ENCODE results near the gene TEDDM1. TPM values are rescaled to one million over a fixed set of nuclear protein-coding genes. Genes with fewer than 3 reads are reported as not detected.

TEDDM1 gene
- total and polyA plus RNA-seq, 2 donors (not counting 3 experiments of a cell fraction or from before 2014, with no cell fraction given) = not detected

GRCh38 chr1:182367926-182368325 is 32.5 kb downstream of the TEDDM1 start:
- ChIA-PET CTCF (interaction anchor here (1.5 kb wide), 1 partner anchor 29 kb away, joined by 4 read pairs; no protein-coding TSS in a partner anchor), POLR2A (no interaction called here)
- no peak for TF ChIP-seq EZH2 (IDR thresholded peaks at IDR 0.05; ENCODE audit: borderline replicate concordance, low read depth, low read length, severe bottlenecking)
- TF ChIP-seq GATA2 (IDR thresholded peaks at IDR 0.05; ENCODE audit: insufficient read depth, insufficient read length, low read depth, low read length) = no peak
- TF ChIP-seq, protein P1, sequence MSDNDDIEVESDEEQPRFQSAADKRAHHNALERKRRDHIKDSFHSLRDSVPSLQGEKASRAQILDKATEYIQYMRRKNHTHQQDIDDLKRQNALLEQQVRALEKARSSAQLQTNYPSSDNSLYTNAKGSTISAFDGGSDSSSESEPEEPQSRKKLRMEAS (IDR thresholded peaks at IDR 0.05; ENCODE audit: insufficient read depth, insufficient read length) = no peak
- TF ChIP-seq, protein P2, sequence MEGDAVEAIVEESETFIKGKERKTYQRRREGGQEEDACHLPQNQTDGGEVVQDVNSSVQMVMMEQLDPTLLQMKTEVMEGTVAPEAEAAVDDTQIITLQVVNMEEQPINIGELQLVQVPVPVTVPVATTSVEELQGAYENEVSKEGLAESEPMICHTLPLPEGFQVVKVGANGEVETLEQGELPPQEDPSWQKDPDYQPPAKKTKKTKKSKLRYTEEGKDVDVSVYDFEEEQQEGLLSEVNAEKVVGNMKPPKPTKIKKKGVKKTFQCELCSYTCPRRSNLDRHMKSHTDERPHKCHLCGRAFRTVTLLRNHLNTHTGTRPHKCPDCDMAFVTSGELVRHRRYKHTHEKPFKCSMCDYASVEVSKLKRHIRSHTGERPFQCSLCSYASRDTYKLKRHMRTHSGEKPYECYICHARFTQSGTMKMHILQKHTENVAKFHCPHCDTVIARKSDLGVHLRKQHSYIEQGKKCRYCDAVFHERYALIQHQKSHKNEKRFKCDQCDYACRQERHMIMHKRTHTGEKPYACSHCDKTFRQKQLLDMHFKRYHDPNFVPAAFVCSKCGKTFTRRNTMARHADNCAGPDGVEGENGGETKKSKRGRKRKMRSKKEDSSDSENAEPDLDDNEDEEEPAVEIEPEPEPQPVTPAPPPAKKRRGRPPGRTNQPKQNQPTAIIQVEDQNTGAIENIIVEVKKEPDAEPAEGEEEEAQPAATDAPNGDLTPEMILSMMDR (IDR thresholded peaks at IDR 0.05; ENCODE audit: extremely low read depth in 1 of 2, insufficient read depth in 1 of 2, low read depth in 1 of 2, low read length in 2 of 2) = no peak
- no peak for TF ChIP-seq JUN (IDR thresholded peaks at IDR 0.05; ENCODE audit: borderline replicate concordance, insufficient read depth, insufficient read length, low read depth)
- no peak for TF ChIP-seq POLR2A (IDR thresholded peaks at IDR 0.05; ENCODE audit: low read depth, low read length)
- TF ChIP-seq POLR2AphosphoS5 (IDR thresholded peaks at IDR 0.05; ENCODE audit: insufficient read depth, low read depth, low read length) = no peak
- TF ChIP-seq FOS (IDR thresholded peaks at IDR 0.05; ENCODE audit: borderline replicate concordance, insufficient read depth, low read length) = no peak
- no peak for TF ChIP-seq MYC (IDR thresholded peaks at IDR 0.05; ENCODE audit: low read depth, low read length)
- H3K4me1 ChIP-seq (ENCODE audit: control insufficient read depth, extremely low read depth, insufficient read depth, low read length) = no peaks in the 10 kb centered on the region
- H3K27me3 ChIP-seq (ENCODE audit: control insufficient read depth in 2 of 2, insufficient read depth in 2 of 2, low read length in 2 of 2) = peaks cover 0 to 5% of the 10 kb centered on the region in 2 experiments
- H3K4me2 ChIP-seq (ENCODE audit: insufficient read depth, low read length) = no peak overlapping the region
- no peak for FAIRE-seq
- DNase-seq (ENCODE audit: low read depth, low spot score) = no peak
- H3K9me1 ChIP-seq (replicated peaks; ENCODE audit: control insufficient read depth, extremely low read depth, insufficient read depth, low read length) = no peaks in the 10 kb centered on the region
- no peaks in the 10 kb centered on the region for H4K20me1 ChIP-seq (replicated peaks; ENCODE audit: control insufficient read depth, extremely low read depth, insufficient read depth, low read length)
- no peak overlapping the region for H2AFZ ChIP-seq (ENCODE audit: low read depth, low read length)
- BruUV-seq (replicated peaks) = no TSS peak
- no peak overlapping the region for H3K4me3 ChIP-seq (replicated peaks in 1 of 3; ENCODE audit: insufficient read depth in 1 of 3, low read depth in 1 of 3, low read length in 3 of 3)
- H3K36me3 ChIP-seq (ENCODE audit: control insufficient read depth in 2 of 2, extremely low read depth in 1 of 2, insufficient read depth in 2 of 2, low read length in 2 of 2) = no peaks in the 10 kb centered on the region
- H3K9ac ChIP-seq (replicated peaks; ENCODE audit: extremely low read depth, insufficient read depth, low read length) = no peak overlapping the region
- dilution Hi-C loops (cut with MboI; ENCODE audit: extremely low pct_ligation_motif_present, low sequenced_read_pairs) = no loop called here
- intact Hi-C loops (cut with micrococcal nuclease) = no loop called here
- no peak overlapping the region for H3K27ac ChIP-seq (ENCODE audit: insufficient read depth, low read depth, low read length)
- no peaks in the 10 kb centered on the region for H3K79me2 ChIP-seq (ENCODE audit: control insufficient read depth, insufficient read depth, low read length)
- H3K9me3 ChIP-seq (replicated peaks; ENCODE audit: control insufficient read depth, insufficient read depth, low read length) = no peaks in the 10 kb centered on the region

All from endothelial cell of umbilical vein (primary cell).